Upper lobe of right lung (tissue), 1 donor: ENCODE results near the gene TAS1R2. TPM values are rescaled to one million over a fixed set of nuclear protein-coding genes. Genes with fewer than 3 reads are reported as not detected.

ENCODE experiments used
- ATAC-seq: fragments of 200-7000 bp; cut with Tn5 transposase; one replicate; pipeline ENCODE4 v1.9.1; 2020; ENCODE audit warnings: mild to moderate bottlenecking, moderate library complexity
- DNase-seq: peaks from one replicate; pipeline ENCODE4 v3.0.0-alpha.2; 2020
- H3K27ac ChIP-seq: fragments of 200-600 bp; one replicate; pipeline ENCODE4 v1.8.0; 2022
- H3K27me3 ChIP-seq: fragments of 200-600 bp; one replicate; pipeline ENCODE4 v1.8.0; 2022; ENCODE audit warnings: mild to moderate bottlenecking
- H3K36me3 ChIP-seq: fragments of 200-600 bp; one replicate; pipeline ENCODE4 v1.8.0; 2022
- H3K4me1 ChIP-seq: fragments of 200-600 bp; one replicate; pipeline ENCODE4 v1.8.0; 2022
- H3K4me3 ChIP-seq: fragments of 200-600 bp; one replicate; pipeline ENCODE4 v1.8.0; 2022; ENCODE audit warnings: mild to moderate bottlenecking
- H3K9me3 ChIP-seq: fragments of 200-600 bp; one replicate; pipeline ENCODE4 v1.8.0; 2022
- CTCF ChIP-seq: fragments of 200-600 bp; IDR thresholded peaks from one replicate; pipeline ENCODE4 v1.8.0; 2022; ENCODE audit warnings: antibody characterized with exemption
- intact Hi-C: fragments of 100-400 bp; cut with DNase I; formaldehyde crosslinking; loops from one replicate; pipeline ENCODE4 v1.11.0; 2022
- total RNA-seq: library from RNA; stranded (reverse); fragmentation: NEBNext Ultra II Directional; extraction: Animal tissue kit (Norgen Biotek cat#: 25700); gene quantifications from one replicate; pipeline ENCODE4 v1.2.1, GENCODE V29; 2021
- donor health status: DM: no; HTN: yes; CAD: no; lungs with severe emphysema.

Gene TAS1R2
- total RNA-seq, 1 donor from 2014 or later = not detected

- Histone ChIP-seq H3K4me3 (no peak overlapping the region), H3K9me3 (no peaks in the 10 kb centered on the region), H3K36me3 (no peaks in the 10 kb centered on the region), H3K27me3 (peaks cover 16% of the 10 kb centered on the region), H3K4me1 (no peaks in the 10 kb centered on the region), H3K27ac (no peak overlapping the region)
- TF ChIP-seq CTCF = no peak
- ATAC-seq (no peak), DNase-seq (no peak)
- intact Hi-C loops = no loop called here
Measured at GRCh38 chr1:18812453-18812939, 47.0 kb downstream of the TAS1R2 start.

GRCh38 chr1:18811733-18812452 is 47.6 kb downstream of the TAS1R2 start:
- Histone ChIP-seq H3K36me3 (no peaks in the 10 kb centered on the region), H3K4me3 (no peak overlapping the region), H3K4me1 (no peaks in the 10 kb centered on the region), H3K27me3 (peaks cover 20% of the 10 kb centered on the region), H3K9me3 (no peaks in the 10 kb centered on the region), H3K27ac (no peak overlapping the region)
- ATAC-seq (no peak), DNase-seq (no peak)
- no peak for TF ChIP-seq CTCF
- intact Hi-C loops = no loop called here

- Histone ChIP-seq H3K4me3 (no peak overlapping the region), H3K4me1 (no peaks in the 10 kb centered on the region), H3K27me3 (peaks cover 22% of the 10 kb centered on the region), H3K36me3 (no peaks in the 10 kb centered on the region), H3K9me3 (no peaks in the 10 kb centered on the region), H3K27ac (no peak overlapping the region)
- no peak for TF ChIP-seq CTCF
- ATAC-seq = no peak
- DNase-seq = no peak
- intact Hi-C loops = loop anchor here (10.0 kb wide), 1 partner anchor 205 kb away; no protein-coding TSS in a partner anchor
Measured at GRCh38 chr1:18809953-18810899, 49.2 kb downstream of the TAS1R2 start.

GRCh38 chr1:18808550-18808949 is 50.9 kb downstream of the TAS1R2 start:
- H3K4me1 ChIP-seq = no peaks in the 10 kb centered on the region
- no peak for TF ChIP-seq CTCF
- no peaks in the 10 kb centered on the region for H3K36me3 ChIP-seq
- no peak overlapping the region for H3K27ac ChIP-seq
- no peak overlapping the region for H3K4me3 ChIP-seq
- H3K9me3 ChIP-seq = no peaks in the 10 kb centered on the region
- DNase-seq (no peak), ATAC-seq (no peak)
- H3K27me3 ChIP-seq = peaks cover 12% of the 10 kb centered on the region
- intact Hi-C loops = loop anchor here (10.0 kb wide), 1 partner anchor 204 kb away; no protein-coding TSS in a partner anchor

- no peak for TF ChIP-seq CTCF
- no peaks in the 10 kb centered on the region for H3K9me3 ChIP-seq
- no peaks in the 10 kb centered on the region for H3K36me3 ChIP-seq
- H3K4me3 ChIP-seq = no peak overlapping the region
- intact Hi-C loops = loop anchor here (10.0 kb wide), 1 partner anchor 203 kb away; no protein-coding TSS in a partner anchor
- peaks cover 12% of the 10 kb centered on the region for H3K27me3 ChIP-seq
- H3K4me1 ChIP-seq = no peaks in the 10 kb centered on the region
- no peak for ATAC-seq
- no peak overlapping the region for H3K27ac ChIP-seq
- no peak for DNase-seq
Measured at GRCh38 chr1:18807334-18808063, 52.0 kb downstream of the TAS1R2 start.
